ENCODE results near the gene SPATA7.

DNA sequence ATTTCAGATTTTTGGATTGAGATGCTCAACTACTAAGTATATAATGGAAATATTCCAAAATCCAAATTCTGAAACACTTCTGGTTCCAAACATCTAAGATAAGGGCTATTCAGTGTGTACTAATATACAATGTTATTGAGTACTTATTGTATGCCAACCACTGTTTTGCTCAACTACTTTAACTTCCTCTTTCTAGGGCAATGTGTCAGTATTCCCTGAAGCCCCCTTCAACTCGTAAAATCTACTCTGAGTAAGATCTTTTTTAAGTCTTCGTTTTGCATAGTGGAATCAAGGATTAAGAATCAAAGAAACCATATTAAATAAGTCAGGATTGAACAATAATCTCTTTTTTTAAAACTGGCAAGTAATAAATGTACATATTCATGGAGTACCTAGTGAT lies 45.5 kb downstream of the SPATA7 start:
- TF ChIP-seq, protein P1, sequence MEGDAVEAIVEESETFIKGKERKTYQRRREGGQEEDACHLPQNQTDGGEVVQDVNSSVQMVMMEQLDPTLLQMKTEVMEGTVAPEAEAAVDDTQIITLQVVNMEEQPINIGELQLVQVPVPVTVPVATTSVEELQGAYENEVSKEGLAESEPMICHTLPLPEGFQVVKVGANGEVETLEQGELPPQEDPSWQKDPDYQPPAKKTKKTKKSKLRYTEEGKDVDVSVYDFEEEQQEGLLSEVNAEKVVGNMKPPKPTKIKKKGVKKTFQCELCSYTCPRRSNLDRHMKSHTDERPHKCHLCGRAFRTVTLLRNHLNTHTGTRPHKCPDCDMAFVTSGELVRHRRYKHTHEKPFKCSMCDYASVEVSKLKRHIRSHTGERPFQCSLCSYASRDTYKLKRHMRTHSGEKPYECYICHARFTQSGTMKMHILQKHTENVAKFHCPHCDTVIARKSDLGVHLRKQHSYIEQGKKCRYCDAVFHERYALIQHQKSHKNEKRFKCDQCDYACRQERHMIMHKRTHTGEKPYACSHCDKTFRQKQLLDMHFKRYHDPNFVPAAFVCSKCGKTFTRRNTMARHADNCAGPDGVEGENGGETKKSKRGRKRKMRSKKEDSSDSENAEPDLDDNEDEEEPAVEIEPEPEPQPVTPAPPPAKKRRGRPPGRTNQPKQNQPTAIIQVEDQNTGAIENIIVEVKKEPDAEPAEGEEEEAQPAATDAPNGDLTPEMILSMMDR (IDR thresholded peaks at IDR 0.05), result no peak
- TF ChIP-seq ZFX (IDR thresholded peaks at IDR 0.05; ENCODE audit: borderline replicate concordance), result no peak
